WTC11 (cell line): ENCODE data around the gene MNDA.

Source experiments
- SMAD3 ChIP-seq: sonication (generic); formaldehyde crosslinking; IDR thresholded peaks from 2 replicates; pipeline ENCODE4 v1.8.0; 2022; ENCODE audit warnings: missing genetic modification reagents, mild to moderate bottlenecking, borderline replicate concordance
- ZNF317 ChIP-seq: sonication (generic); formaldehyde crosslinking; IDR thresholded peaks from 2 replicates; pipeline ENCODE4 v1.8.1; 2023; ENCODE audit warnings: low read depth, mild to moderate bottlenecking, moderate library complexity, missing genetic modification reagents, borderline replicate concordance
- TF ChIP-seq, protein P1 (sequence below): fragments of 200-600 bp; IDR thresholded peaks from 2 replicates; pipeline ENCODE4 v1.8.0; 2022; ENCODE audit warnings: antibody characterized with exemption

DNA sequence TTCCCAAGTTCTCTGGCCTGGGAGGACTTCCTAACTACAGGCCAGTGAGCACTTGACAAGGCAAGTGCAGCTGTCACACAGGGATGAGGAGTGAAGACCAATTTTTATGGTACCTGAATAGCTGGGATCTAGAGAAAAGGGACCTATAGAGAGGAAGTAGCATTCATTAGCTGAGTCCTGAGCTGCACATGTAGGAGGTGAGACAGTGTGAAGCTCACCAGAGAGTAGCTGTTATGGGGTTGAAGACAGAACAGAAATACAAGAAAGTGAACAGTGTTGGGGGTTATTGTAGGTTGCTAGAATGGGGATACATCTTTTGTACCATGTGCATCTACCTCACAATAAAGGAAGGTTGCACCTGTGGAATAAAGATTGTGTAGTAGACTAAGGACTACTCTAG lies 62.5 kb downstream of the MNDA start:
- TF ChIP-seq, protein P1, sequence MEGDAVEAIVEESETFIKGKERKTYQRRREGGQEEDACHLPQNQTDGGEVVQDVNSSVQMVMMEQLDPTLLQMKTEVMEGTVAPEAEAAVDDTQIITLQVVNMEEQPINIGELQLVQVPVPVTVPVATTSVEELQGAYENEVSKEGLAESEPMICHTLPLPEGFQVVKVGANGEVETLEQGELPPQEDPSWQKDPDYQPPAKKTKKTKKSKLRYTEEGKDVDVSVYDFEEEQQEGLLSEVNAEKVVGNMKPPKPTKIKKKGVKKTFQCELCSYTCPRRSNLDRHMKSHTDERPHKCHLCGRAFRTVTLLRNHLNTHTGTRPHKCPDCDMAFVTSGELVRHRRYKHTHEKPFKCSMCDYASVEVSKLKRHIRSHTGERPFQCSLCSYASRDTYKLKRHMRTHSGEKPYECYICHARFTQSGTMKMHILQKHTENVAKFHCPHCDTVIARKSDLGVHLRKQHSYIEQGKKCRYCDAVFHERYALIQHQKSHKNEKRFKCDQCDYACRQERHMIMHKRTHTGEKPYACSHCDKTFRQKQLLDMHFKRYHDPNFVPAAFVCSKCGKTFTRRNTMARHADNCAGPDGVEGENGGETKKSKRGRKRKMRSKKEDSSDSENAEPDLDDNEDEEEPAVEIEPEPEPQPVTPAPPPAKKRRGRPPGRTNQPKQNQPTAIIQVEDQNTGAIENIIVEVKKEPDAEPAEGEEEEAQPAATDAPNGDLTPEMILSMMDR: no peak
- no peak for TF ChIP-seq ZNF317 (CRISPR knock-in tag)
- TF ChIP-seq SMAD3 (CRISPR knock-in tag): no peak
